ENCODE data around the gene YIF1B.

GRCh38 chr19:38355728-38356725, 40.3 kb upstream of the YIF1B start:
- TF ChIP-seq ZC3H10 (CRISPR knock-in tag; IDR thresholded peaks at IDR 0.05) (no peak), PPARA (CRISPR knock-in tag; IDR thresholded peaks at IDR 0.05; ENCODE audit: borderline replicate concordance) (no peak), ZNF8 (CRISPR knock-in tag; IDR thresholded peaks at IDR 0.05) (no peak)
